Measurements from ENCODE around the gene HSPB2.

The HSPB2 gene

DNA sequence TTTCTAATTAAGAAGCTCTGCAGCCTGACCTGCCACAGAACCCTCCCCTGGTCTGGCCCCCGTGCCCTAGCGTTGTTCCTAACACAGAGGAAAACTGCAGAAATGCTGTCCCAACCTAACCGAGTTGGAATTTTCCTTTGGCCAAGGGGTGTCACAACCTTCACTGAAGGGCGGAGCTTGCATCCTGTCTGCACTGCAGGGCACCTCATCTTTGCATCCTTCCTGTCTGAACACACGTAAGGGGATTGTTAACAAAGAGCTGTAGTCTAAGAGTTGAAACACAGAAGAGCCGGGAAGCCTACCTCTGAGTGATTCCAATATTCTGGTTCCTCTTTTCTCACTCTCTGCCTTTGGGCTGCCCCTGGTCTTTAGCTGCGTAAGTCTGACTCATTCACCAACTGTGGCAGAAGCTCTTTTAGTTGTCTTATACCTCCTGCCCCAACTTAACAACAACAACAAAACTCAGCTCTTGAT is 26.2 kb downstream of the HSPB2 start:
- no peak for DNase-seq (ENCODE audit: low read depth, low spot score)

DNA sequence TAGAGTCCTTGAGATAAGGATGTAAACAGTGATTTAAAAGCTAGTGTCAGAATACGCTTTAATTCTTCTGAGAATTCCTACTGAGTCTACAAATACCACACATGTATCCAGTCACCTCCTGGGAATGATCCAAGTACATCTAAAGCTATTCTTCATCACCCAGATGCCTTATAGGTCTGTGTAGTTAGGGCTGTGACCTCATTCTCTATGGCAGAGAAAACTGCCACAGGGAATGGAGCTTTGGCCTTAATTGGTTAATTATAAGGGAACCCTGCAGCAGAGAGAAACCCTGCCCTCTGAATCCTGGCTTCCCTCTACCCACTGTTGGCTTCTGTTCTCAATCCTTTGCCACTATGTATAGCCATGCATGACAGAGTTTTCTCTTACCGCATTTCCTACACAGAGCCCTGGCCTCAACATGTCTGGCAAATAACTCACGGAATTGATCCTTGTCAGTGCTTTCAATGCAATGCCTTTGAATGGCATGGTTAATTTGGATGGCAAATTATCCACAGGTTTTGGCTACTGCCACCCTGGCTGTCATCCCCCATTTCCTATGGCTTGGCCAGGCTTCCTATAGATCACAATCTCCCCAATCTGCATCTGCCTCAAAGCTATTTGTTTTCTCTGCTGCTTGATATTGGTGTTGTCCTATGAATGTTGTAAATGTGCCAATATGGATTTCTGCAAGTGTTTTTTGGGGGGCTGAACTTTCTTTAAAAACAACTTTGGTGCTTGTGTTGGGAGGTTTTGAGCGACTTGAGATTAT is 27.5 kb downstream of the HSPB2 start:
- no peak for DNase-seq (ENCODE audit: low read depth, low spot score)

DNA sequence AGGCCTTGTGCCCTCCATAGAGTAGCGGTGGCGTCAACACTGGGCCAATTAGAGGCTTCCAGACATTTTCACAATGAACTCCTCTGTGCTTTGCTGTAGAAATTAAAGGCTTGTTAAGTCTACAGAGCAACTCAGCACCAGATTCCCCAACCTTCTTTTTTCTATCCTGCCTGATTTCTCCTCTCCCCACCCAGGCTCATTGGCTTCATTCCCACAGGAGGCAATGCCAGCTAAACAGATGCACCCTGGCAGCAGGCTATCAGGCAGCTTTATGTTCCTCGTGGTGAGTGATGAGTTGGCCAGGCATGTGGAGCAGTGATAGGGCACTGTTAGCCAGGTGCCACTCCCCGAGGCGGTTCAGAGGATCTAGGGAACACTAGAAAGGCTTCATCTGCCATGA is 29.4 kb downstream of the HSPB2 start:
- DNase-seq (ENCODE audit: low read depth, low spot score) = no peak

DNA sequence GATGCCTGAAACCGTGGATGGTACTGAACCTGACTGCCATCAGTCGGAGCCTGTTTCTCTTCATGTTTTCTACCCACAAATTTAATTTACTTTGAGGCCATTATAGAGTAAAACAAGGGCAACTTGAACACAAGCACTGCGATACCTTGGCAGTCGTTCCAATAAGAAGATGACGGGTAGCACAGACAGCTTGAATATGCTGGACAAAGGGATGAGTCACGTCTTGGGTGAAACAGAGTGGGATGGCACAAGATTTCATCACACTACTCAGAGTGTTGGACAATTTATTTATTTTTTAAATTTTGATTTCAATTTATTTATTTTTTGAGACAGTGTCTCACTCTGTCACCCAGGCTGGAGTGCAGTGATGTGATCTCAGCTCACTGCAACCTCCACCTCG is 30.3 kb downstream of the HSPB2 start:
- no peak for DNase-seq (ENCODE audit: low read depth, low spot score)

DNA sequence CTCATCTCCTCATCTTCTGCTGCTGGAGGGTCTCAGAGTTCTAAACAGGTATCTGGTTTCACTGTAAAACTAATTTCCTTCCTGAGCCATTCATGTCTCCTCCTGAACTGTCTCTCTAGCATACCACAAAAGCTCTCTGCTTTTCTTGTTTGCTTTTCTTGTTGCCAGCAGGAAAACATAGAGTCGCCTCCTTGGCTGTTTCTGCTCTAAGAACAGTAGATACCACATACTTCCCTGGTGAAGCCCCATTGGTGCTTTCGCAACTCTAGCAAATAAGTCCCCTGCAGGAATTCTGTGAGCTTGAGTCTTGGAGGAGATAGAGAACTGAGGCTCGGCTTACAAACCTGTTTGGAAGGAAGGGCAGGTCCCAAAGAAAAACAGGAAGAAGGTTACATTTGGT is 31.6 kb downstream of the HSPB2 start:
- no peak for DNase-seq (ENCODE audit: low read depth, low spot score)

DNA sequence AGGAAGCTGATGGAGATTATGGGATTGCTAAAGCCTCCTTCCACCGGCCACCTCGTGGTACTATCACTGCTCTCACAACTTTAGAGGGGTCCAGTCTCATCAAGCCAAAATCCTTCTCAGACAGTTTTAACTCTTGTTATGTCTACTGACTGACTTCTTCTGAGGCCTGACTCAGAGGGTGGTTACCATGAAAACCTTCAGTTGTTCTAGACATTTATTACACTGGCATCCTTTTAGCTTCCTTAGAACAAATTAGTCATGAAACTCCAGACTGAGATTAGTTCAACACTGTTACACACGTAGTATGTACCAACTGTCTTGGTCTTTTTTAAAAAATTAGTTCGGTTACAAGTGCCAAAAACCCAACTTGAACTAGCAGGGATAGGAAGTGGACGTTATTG is 32.1 kb downstream of the HSPB2 start:
- DNase-seq (ENCODE audit: low read depth, low spot score) = no peak

DNA sequence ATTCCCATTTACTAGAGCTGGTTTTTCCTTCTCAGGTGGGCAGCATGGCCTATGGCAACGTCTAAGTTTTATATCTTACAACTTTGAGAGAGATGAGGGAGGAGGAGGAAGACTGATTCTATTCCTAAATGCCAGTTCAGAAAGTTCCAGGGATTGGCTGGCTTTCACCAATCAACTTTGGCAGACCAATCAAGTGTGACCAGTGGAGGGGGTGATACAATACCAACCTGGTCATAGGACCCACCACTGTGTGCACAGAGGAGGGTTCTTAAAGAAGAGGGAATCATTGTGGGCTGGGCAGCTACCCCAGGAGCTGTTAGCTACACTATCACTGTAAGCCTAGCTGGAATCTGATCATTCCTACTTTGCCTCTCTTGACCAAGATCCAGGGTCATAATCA is 32.7 kb downstream of the HSPB2 start:
- DNase-seq (ENCODE audit: low read depth, low spot score) = no peak

DNA sequence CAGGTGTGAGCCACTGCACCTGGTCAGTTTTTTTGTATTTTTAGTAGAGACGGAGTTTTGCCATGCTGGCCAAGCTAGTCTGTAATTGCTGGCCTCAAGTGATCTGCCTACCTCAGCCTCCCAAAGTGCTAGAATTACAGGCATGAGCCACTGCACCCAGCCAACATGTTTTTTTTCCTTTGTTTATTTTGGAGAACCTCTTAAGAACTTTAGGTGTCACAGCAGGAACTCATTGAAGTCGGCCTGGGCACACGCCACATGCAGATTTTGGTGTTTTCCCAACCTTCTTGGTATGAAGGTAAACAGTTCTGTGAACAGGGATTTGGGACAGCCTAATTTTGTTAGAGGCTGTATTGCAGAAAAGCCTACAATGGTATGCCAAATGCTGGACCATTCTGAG is 34.0 kb downstream of the HSPB2 start:
- DNase-seq (ENCODE audit: low read depth, low spot score) = no peak

DNA sequence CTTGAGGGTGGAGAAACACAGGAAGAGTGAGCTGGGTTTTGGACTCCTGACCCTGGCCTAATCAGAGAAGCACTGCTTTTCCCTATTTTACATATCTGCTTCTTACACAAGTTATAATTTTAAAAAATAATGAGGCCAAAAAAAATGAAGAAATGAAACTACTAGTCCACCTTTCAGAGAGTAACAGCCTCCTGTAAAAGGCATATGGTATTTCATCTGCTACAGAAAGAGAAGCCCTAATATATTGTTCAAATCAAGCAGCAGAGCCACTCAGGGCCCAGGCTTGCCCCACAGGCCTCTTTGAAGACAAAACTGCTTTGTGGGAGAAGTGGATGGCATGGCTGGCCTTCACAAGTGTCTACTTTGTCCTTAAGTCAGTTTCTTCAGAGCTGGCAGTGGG is 34.6 kb downstream of the HSPB2 start:
- no peak for DNase-seq (ENCODE audit: low read depth, low spot score)

DNA sequence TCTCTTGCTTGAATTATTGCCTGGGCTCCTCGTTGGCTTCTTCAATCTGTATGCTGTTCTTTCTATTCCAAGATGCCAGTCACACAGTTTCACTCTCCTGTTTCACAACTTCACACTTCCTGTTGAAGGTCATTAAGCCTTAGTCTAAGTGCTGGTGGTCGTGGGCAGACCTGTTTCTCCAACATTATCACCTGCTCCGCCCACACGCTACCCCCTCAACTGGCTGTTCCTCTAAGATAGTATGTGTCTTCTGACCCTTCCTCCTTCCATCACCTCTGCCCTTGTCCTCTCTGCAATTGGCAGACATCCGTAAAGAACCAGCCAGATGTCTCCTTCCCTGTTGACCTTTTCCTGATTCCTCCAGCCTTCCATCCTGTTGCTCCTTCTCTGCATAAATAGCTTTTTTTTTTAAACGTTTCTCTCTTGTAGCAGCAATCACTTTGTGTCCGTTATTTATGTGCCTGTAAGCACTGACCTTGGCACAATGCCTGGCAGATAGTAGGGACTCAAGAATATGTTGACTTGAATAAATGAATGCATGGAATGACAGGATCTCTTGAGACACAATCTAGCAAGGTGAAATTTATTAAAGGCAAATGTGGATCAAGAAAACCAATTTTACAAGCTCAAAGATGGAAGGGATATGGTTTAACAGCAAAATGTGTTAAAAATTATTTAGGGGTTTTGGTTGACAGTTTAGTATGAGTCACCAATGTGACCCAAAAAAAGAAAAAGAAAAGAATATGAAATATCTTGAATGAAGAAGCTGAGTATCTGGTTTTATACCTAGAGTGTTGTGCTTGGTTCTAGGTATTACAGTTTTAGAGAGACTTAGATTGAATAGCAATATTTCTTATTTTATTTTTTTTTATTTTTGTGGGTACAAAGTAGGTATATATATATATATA is 37.2 kb downstream of the HSPB2 start:
- DNase-seq (ENCODE audit: low read depth, low spot score) = no peak

DNA sequence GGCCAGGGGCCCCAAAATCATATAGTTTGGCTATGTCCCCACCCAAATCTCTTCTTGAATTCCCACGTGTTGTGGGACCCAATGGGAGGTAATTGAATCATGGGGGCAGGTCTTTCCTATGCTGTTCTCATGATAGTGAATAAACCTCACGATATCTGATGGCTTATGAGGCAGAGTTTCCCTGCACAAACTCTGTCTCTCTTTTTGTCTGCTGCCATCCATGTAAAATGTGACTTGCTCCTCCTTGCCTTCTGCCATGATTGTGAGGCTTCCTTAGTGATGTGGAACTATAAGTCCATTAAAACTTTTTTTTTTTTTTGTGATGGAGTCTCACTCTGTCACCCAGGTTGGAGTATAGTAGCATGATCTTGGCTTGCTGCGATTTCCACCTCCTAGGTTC is 39.0 kb downstream of the HSPB2 start:
- no peak for DNase-seq (ENCODE audit: low read depth, low spot score)

DNA sequence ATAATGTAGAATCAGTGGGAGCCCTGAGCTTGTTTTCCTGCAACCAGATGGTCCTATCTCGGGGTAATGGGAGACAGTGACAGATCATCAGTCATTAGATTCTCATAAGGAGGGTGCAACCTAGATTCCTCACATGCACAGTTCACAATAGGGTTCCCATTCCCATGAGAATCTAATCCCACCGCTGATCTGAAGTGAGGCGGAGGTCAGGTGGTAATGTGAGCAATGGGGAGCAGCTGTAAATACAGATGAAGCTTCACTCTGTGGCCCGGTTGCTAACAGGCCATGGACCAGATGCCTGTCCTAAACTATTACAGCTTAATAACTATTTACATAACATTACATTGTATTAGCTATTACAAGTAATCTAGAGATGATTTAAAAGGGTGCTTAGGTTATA is 41.6 kb downstream of the HSPB2 start:
- DNase-seq (ENCODE audit: low read depth, low spot score) = no peak

DNA sequence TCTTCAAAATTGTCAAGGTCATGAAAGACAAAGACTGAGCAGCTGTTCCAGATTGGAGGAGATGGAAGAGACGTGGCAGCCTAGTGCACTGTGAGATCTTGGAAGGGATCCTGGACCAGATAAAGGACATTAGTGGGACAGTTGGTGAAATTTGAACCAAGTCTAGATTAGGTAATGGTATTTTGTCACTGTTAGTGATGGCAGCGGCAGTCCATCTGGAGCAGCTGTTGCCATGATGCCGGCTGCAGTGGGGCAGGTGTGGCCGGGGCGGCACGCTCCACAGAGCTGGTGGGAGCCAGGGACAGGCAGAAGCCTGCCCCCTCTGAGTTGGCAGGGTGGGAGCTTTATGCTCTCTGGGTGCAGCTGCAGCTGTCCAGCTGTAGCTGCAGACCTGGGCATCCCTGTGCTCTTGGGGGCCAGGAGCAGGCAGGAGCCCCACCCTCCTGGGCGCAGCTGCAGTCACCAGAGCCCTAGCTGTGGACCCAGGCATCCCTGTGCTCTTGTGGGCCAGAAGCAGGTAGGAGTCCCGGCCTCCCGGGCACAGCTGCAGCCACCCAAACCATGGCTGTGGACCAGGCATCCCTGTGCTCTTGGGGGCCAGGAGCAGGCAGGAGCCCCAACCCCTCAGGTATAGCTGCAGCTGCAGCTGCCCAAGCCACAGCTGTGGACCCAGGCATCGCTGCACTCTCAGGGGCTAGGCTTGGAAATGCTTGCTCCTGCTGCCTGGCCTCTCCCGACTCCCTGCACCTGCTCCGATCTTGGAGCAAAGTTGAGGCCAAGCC is 45.3 kb downstream of the HSPB2 start:
- no peak for DNase-seq (ENCODE audit: low read depth, low spot score)

DNA sequence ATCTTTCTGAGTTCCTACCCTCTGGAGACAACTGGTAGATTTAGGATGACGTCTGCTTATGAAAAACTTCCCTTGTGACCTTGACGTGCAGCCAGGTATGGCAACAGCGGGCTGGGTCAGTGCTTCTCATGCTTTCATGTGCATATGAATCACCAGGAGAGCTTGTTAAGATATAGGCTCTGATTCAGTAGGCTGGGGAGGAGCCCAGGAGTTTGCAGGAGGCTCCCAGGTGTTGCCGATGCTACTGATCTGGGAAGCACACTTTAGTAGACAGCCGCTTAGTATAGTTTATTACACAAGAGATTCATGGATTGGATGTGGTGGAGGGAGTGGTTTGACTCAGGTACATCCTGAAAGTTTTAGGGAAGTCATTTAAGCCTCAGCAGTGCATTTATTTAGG is 48.4 kb downstream of the HSPB2 start:
- DNase-seq (ENCODE audit: low read depth, low spot score) = no peak

DNA sequence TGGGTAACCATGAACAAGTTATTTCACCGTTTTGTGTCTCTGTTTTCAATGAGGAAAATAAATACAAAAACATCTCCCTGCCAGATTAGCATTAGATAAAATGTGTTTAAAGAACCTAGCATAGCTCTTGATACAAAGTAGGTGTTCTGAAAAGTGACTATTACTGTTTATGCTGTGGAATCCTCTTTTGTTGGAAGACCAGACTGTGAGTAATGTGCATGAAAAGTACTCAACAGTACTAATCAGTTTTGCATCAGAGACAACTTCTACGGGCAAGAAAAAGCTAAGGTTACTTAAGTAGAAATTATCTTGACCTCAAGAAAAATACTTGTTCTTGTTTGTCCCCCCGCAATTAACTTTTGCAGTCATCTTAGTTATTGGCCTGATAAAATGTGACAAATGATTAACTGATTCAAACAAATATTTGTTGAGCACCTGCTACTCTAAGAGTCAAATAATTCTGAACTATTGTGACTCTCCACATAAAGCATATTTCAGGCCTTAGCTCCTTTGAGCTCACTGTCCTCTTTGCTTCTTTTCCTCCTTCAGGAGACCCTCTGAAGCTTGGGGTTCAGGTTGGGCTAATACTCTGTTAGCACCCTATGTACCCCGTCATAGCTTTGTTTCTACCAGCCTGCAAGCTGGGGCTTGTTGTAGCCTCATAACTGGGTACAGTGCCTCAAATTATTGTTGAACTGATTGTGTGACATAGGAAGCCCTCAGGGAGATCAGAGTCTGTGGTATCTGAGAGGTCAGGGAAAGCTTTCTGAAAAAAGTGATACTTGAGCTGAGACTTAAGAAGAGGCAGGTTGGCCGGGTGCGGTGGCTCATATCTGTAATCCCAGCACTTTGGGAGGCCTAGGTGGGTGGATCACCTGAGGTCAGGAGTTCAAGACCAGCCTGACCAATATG is 49.1 kb downstream of the HSPB2 start:
- no peak for DNase-seq (ENCODE audit: low read depth, low spot score)

Data from activated CD4-positive, CD25-positive, alpha-beta regulatory T cell treated with anti-CD3 and anti-CD28 coated beads, Interleukin-2, amount 50 U/mL, for 16 hours (primary cell).